Natural killer cell (primary cell): ENCODE measurements around the gene SNX13. TPM values are rescaled to one million over a fixed set of nuclear protein-coding genes. Genes with fewer than 3 reads are reported as not detected.
"Not testable (repeated sequence)": the region's sequence is repeated elsewhere in the genome, so short reads cannot be mapped to it uniquely, and the experiment has no call there.

Experiments used
- ATAC-seq, 3 donors: fragments of 150-1000 bp in 2 of 3; fragments of 200-7000 bp in 1 of 3; cut with Tn5 transposase; 1 replicate in 1 of 3; 2 replicates in 2 of 3; pipeline ENCODE4 v1.10.0; 2021; ENCODE audit warnings: mild to moderate bottlenecking in 2 of 3, moderate library complexity in 2 of 3
- DNase-seq, 2 donors: peaks; one replicate each; pipeline versions ENCODE4 v3.0.0 to v3.0.0-alpha.2; 2013 to 2021; ENCODE audit warnings: mixed read lengths in 1 of 2
- H3K27ac ChIP-seq: one replicate; pipeline ENCODE4 v1.5.1; 2013; ENCODE audit warnings: mild to moderate bottlenecking, low read length
- H3K27me3 ChIP-seq: one replicate; pipeline ENCODE4 v1.6.1; 2013; ENCODE audit warnings: low read length; ENCODE audit not compliant: control insufficient read depth, insufficient read depth
- H3K36me3 ChIP-seq: one replicate; pipeline ENCODE4 v1.6.1; 2013; ENCODE audit warnings: low read length; ENCODE audit not compliant: control insufficient read depth, insufficient read depth
- H3K4me1 ChIP-seq: one replicate; pipeline ENCODE4 v1.6.1; 2013; ENCODE audit warnings: low read length; ENCODE audit not compliant: control insufficient read depth, insufficient read depth
- H3K4me3 ChIP-seq: one replicate; pipeline ENCODE4 v1.5.1; 2013; ENCODE audit warnings: low read length
- H3K9me3 ChIP-seq: one replicate; pipeline ENCODE4 v1.6.1; 2013; ENCODE audit warnings: low read length; ENCODE audit not compliant: control insufficient read depth, insufficient read depth
- H3K27ac Mint-ChIP-seq, 2 donors: one replicate each; pipeline ENCODE4 v1.8.0; 2022; ENCODE audit warnings: mild to moderate bottlenecking in 2 of 2, mixed read lengths in 2 of 2, moderate library complexity in 1 of 2
- H3K27me3 Mint-ChIP-seq, 2 donors: one replicate each; pipeline ENCODE4 v1.8.0; 2022; ENCODE audit warnings: low read depth in 2 of 2, mixed read lengths in 2 of 2
- H3K36me3 Mint-ChIP-seq: one replicate; pipeline ENCODE4 v1.8.0; 2022; ENCODE audit warnings: mixed read lengths
- H3K4me1 Mint-ChIP-seq, 2 donors: one replicate each; pipeline ENCODE4 v1.8.0; 2022; ENCODE audit warnings: mixed read lengths in 2 of 2
- H3K4me3 Mint-ChIP-seq: one replicate; pipeline ENCODE4 v1.8.0; 2022; ENCODE audit warnings: mild to moderate bottlenecking, moderate library complexity, mixed read lengths
- H3K9me3 Mint-ChIP-seq, 2 donors: one replicate each; pipeline ENCODE4 v1.8.0; 2022; ENCODE audit warnings: mixed read lengths in 2 of 2
- CTCF ChIP-seq: fragments of 200-600 bp; IDR thresholded peaks from one replicate; pipeline ENCODE4 v1.8.0; 2022; ENCODE audit warnings: antibody characterized with exemption
- WGBS: methylation state at CpG from one replicate; pipeline ENCODE4 v1.1.7; 2013; ENCODE audit warnings: missing lambda C conversion rate; ENCODE audit not compliant: insufficient coverage; 5-methylcytosine and 5-hydroxymethylcytosine counted together
- intact Hi-C: fragments of 100-400 bp; cut with micrococcal nuclease; formaldehyde crosslinking; loops from one replicate; pipeline ENCODE4 v1.14.2; 2022
- total RNA-seq, 4 donors: library from RNA; stranded (reverse); fragments of 120-200 nt in 1 of 4; gene quantifications; one replicate each; pipeline versions ENCODE4 v1.2.3 to v1.2.4, GENCODE V29; 2013 to 2022

Gene SNX13
- total RNA-seq, 3 donors from 2014 or later (not counting 1 experiment from before 2014, with no cell fraction given): 34.8 to 38.5 (median 37.4) TPM

GRCh38 chr7:17816903-17817302, 123.4 kb downstream of the SNX13 start:
- Histone ChIP-seq H3K36me3 (peaks cover 18% of the 10 kb centered on the region), H3K4me3 (no peak overlapping the region), H3K27ac (no peak overlapping the region), H3K4me1 (no peaks in the 10 kb centered on the region), H3K27me3 (no peaks in the 10 kb centered on the region), H3K9me3 (no peaks in the 10 kb centered on the region)
- H3K27me3 Mint-ChIP-seq: no peaks in the 10 kb centered on the region
- no peak overlapping the region for H3K4me3 Mint-ChIP-seq
- no peak overlapping the region for H3K27ac Mint-ChIP-seq
- ATAC-seq (no peak), DNase-seq (no peak)
- H3K36me3 Mint-ChIP-seq: peaks cover 6% of the 10 kb centered on the region
- H3K4me1 Mint-ChIP-seq: no peaks in the 10 kb centered on the region
- no peaks in the 10 kb centered on the region for H3K9me3 Mint-ChIP-seq
- intact Hi-C loops: no loop called here
- no peak for TF ChIP-seq CTCF
- 95% methylated on average over 2 of the region's 3 CpGs for WGBS

GRCh38 chr7:17815318-17815717, 125.0 kb downstream of the SNX13 start:
- Histone ChIP-seq H3K27me3 (no peaks in the 10 kb centered on the region), H3K4me3 (no peak overlapping the region), H3K9me3 (no peaks in the 10 kb centered on the region), H3K27ac (no peak overlapping the region), H3K4me1 (no peaks in the 10 kb centered on the region), H3K36me3 (peaks cover 14% of the 10 kb centered on the region)
- Mint-ChIP-seq H3K9me3 (peaks cover 0 to 4% of the 10 kb centered on the region in 2 donors), H3K4me1 (peaks cover 0 to 11% of the 10 kb centered on the region in 2 donors), H3K36me3 (peaks cover 16% of the 10 kb centered on the region), H3K27me3 (no peaks in the 10 kb centered on the region), H3K27ac (no peak overlapping the region), H3K4me3 (no peak overlapping the region)
- DNase-seq (no peak), ATAC-seq (no peak)
- TF ChIP-seq CTCF: no peak
- intact Hi-C loops: no loop called here
- WGBS: 99% methylated on average over 4 of the region's 4 CpGs

GRCh38 chr7:17814058-17814457, 126.2 kb downstream of the SNX13 start:
- no peak overlapping the region for H3K27ac ChIP-seq
- H3K4me1 ChIP-seq: no peaks in the 10 kb centered on the region
- TF ChIP-seq CTCF: no peak
- H3K4me3 ChIP-seq: no peak overlapping the region
- H3K9me3 Mint-ChIP-seq: peaks cover 0 to 4% of the 10 kb centered on the region in 2 donors
- peaks cover 16% of the 10 kb centered on the region for H3K36me3 Mint-ChIP-seq
- H3K27ac Mint-ChIP-seq: no peak overlapping the region
- peaks cover 14% of the 10 kb centered on the region for H3K36me3 ChIP-seq
- H3K27me3 Mint-ChIP-seq: no peaks in the 10 kb centered on the region
- peaks cover 10 to 23% of the 10 kb centered on the region in 2 donors for H3K4me1 Mint-ChIP-seq
- intact Hi-C loops: no loop called here
- ATAC-seq (no peak), DNase-seq (no peak)
- H3K9me3 ChIP-seq: no peaks in the 10 kb centered on the region
- WGBS: no CpG with 5 or more reads among the region's 1 CpG
- no peaks in the 10 kb centered on the region for H3K27me3 ChIP-seq
- no peak overlapping the region for H3K4me3 Mint-ChIP-seq

GRCh38 chr7:17809215-17809614, 131.1 kb downstream of the SNX13 start:
- H3K9me3 ChIP-seq, H3K4me3 ChIP-seq, H3K27ac Mint-ChIP-seq, ATAC-seq, H3K9me3 Mint-ChIP-seq, H3K27ac ChIP-seq, intact Hi-C loops, H3K4me3 Mint-ChIP-seq, H3K4me1 ChIP-seq, H3K36me3 ChIP-seq, H3K27me3 Mint-ChIP-seq, DNase-seq, H3K27me3 ChIP-seq: not testable (repeated sequence)
- Mint-ChIP-seq H3K36me3 (peaks cover 16% of the 10 kb centered on the region), H3K4me1 (peaks cover 27 to 44% of the 10 kb centered on the region in 2 donors)
